Erythroblast (primary cell): Measurements from ENCODE around the gene BBS7.

Experiments
- GATA1 ChIP-seq: IDR thresholded peaks from 2 replicates; pipeline ENCODE4 v1.6.1; 2011; ENCODE audit warnings: low read depth, mild to moderate bottlenecking, control low read depth, low read length, moderate library complexity
- POLR2A ChIP-seq: IDR thresholded peaks from 2 replicates; pipeline ENCODE4 v1.6.1; 2011; ENCODE audit warnings: mild to moderate bottlenecking, low read length

DNA sequence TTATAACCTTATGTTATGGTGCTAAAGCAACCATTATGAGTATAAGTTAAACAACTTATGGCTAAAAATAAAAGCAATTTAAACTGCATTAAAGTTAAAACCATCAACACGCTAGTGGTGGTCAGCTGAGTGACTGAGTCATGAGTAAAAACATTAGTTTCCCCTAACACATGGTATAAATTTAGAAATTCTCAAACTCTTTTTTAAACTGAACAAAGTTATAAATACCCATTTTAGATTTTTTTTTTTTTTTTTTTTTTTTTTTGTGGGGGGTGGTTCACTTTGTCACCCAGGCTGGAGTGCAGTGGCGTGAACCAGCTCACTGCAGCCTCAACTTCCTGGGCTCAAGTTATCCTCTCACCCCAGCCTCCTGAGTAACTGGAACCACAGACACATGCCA lies 5.4 kb upstream of the BBS7 start:
- no peak for TF ChIP-seq POLR2A
- no peak for TF ChIP-seq GATA1
